NCI-H226 (cell line): Measurements from ENCODE around the gene F10.

Experiments used
- DNase-seq: peaks from one replicate; pipeline ENCODE4 v3.0.0-alpha.2; 2015

The F10 gene

GRCh38 chr13:113176280-113176679, 53.7 kb downstream of the F10 start:
- no peak for DNase-seq

- no peak for DNase-seq
These were observed 54.2 kb downstream of the F10 start for GRCh38 chr13:113176822-113177221.

- DNase-seq, result peak; percentile 94
These were observed 55.7 kb downstream of the F10 start for GRCh38 chr13:113178070-113178895.

- no peak for DNase-seq
These were observed 56.2 kb downstream of the F10 start for GRCh38 chr13:113178896-113179167.

- DNase-seq, result no peak
These were observed 57.0 kb downstream of the F10 start for GRCh38 chr13:113179374-113180230.

- no peak for DNase-seq
These were observed 59.4 kb downstream of the F10 start for GRCh38 chr13:113182046-113182445.

GRCh38 chr13:113183450-113184129, 61.0 kb downstream of the F10 start:
- no peak for DNase-seq

GRCh38 chr13:113184568-113185440, 62.2 kb downstream of the F10 start:
- DNase-seq, result no peak

- DNase-seq, result no peak
These were observed 63.7 kb downstream of the F10 start for GRCh38 chr13:113186061-113186900.

- peak; percentile 99 for DNase-seq
These were observed 64.7 kb downstream of the F10 start for GRCh38 chr13:113187263-113187669.

- DNase-seq, result peak; percentile 17
These were observed 65.5 kb downstream of the F10 start for GRCh38 chr13:113187883-113188665.

GRCh38 chr13:113190181-113190580, 67.6 kb downstream of the F10 start:
- no peak for DNase-seq

GRCh38 chr13:113192279-113192678, 69.7 kb downstream of the F10 start:
- no peak for DNase-seq

GRCh38 chr13:113192902-113193301, 70.3 kb downstream of the F10 start:
- peak; percentile 62 for DNase-seq

- no peak for DNase-seq
These were observed 72.8 kb downstream of the F10 start for GRCh38 chr13:113195360-113195759.

- DNase-seq, result no peak
These were observed 74.6 kb downstream of the F10 start for GRCh38 chr13:113196970-113197737.
